Measurements from ENCODE around the gene ATCAY.

Gene ATCAY

GRCh38 chr19:3908266-3909054 lies 28.0 kb downstream of the ATCAY start:
- H3K4me3 ChIP-seq (ENCODE audit: low read depth, low read length), result no peak overlapping the region
- no peak for TF ChIP-seq CTCF (IDR thresholded peaks at IDR 0.05; ENCODE audit: low read depth, low read length, missing control alignments)
- in situ Hi-C loops (cut with HindIII; ENCODE audit: low sequenced_read_pairs), result no loop called here
- no peak for DNase-seq (ENCODE audit: low read depth)

GRCh38 chr19:3910105-3910504 lies 29.6 kb downstream of the ATCAY start:
- in situ Hi-C loops (cut with HindIII; ENCODE audit: low sequenced_read_pairs), result no loop called here
- H3K4me3 ChIP-seq (ENCODE audit: low read depth, low read length), result no peak overlapping the region
- TF ChIP-seq CTCF (IDR thresholded peaks at IDR 0.05; ENCODE audit: low read depth, low read length, missing control alignments), result no peak
- DNase-seq (ENCODE audit: low read depth), result no peak

DNA sequence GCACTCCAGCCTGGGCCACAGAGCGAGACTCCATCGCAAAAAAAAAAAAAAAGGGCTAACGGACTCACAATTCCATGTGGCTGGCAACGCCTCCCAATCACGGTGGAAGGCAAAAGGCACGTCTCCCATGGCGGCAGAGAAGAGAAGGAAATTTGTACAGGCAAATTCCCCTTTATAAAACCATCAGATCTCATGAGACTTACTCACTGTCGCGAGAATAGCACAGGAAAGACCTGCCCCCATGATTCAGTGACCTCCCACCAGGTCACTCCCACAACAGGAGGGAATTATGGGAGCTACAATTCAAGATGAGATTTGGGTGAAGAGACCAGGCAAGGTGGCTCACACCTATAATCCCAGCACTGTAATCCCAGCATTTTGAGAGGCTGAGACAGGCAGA lies 33.7 kb downstream of the ATCAY start:
- H3K4me3 ChIP-seq (ENCODE audit: low read depth, low read length), result no peak overlapping the region
- in situ Hi-C loops (cut with HindIII; ENCODE audit: low sequenced_read_pairs), result no loop called here
- TF ChIP-seq CTCF (IDR thresholded peaks at IDR 0.05; ENCODE audit: low read depth, low read length, missing control alignments), result no peak
- no peak for DNase-seq (ENCODE audit: low read depth)

DNA sequence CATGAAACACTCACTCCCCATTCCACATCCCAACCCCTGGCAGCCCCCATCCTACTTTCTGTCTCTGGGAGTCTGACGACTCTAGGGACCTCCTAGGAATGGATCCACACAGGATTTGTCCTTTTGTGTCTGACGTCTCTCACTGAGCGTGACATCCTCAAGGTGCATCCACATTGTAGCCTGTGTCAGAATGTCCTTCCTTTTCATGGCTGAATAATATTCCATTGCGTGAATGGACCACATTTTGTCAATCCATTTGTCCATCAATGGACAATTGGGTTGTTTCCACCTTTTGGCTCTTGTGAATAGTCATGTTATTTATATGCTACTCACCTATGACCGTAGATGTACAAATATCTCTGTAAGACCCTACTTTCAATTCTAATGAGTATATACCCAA lies 35.5 kb downstream of the ATCAY start:
- H3K4me3 ChIP-seq (ENCODE audit: low read depth, low read length), result no peak overlapping the region
- DNase-seq (ENCODE audit: low read depth), result no peak
- TF ChIP-seq CTCF (IDR thresholded peaks at IDR 0.05; ENCODE audit: low read depth, low read length, missing control alignments), result no peak
- in situ Hi-C loops (cut with HindIII; ENCODE audit: low sequenced_read_pairs), result no loop called here

GRCh38 chr19:3919793-3920192 lies 39.3 kb downstream of the ATCAY start:
- no peak overlapping the region for H3K4me3 ChIP-seq (ENCODE audit: low read depth, low read length)
- in situ Hi-C loops (cut with HindIII; ENCODE audit: low sequenced_read_pairs), result no loop called here
- DNase-seq (ENCODE audit: low read depth), result no peak
- TF ChIP-seq CTCF (IDR thresholded peaks at IDR 0.05; ENCODE audit: low read depth, low read length, missing control alignments), result no peak

GRCh38 chr19:3923096-3923758 lies 42.7 kb downstream of the ATCAY start:
- no peak for DNase-seq (ENCODE audit: low read depth)
- TF ChIP-seq CTCF (IDR thresholded peaks at IDR 0.05; ENCODE audit: low read depth, low read length, missing control alignments), result no peak
- in situ Hi-C loops (cut with HindIII; ENCODE audit: low sequenced_read_pairs), result no loop called here
- no peak overlapping the region for H3K4me3 ChIP-seq (ENCODE audit: low read depth, low read length)

Measured in astrocyte of the cerebellum (primary cell).